ENCODE results near the gene PRUNE2.

DNA sequence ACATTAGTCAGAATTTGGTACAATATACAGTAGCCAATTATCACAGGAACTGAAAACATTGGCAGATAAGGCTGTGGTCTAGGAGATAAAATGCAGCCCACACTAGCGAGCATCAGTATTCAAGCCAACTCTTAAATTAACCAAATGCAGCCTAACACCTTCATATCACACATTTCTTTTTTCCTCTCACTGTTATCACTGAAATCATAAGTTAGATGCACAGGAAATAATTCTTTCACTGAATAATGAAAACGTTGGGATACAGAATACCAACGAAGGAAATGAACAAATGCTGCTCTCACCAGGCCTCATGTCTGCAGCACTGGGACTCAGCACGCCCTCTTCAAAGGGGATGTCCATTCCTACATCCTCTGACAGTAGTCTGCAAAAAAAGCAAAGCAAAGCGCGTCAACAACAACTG, 250.8 kb downstream of the PRUNE2 start:
- TF ChIP-seq, protein P1, sequence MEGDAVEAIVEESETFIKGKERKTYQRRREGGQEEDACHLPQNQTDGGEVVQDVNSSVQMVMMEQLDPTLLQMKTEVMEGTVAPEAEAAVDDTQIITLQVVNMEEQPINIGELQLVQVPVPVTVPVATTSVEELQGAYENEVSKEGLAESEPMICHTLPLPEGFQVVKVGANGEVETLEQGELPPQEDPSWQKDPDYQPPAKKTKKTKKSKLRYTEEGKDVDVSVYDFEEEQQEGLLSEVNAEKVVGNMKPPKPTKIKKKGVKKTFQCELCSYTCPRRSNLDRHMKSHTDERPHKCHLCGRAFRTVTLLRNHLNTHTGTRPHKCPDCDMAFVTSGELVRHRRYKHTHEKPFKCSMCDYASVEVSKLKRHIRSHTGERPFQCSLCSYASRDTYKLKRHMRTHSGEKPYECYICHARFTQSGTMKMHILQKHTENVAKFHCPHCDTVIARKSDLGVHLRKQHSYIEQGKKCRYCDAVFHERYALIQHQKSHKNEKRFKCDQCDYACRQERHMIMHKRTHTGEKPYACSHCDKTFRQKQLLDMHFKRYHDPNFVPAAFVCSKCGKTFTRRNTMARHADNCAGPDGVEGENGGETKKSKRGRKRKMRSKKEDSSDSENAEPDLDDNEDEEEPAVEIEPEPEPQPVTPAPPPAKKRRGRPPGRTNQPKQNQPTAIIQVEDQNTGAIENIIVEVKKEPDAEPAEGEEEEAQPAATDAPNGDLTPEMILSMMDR (IDR thresholded peaks at IDR 0.05): no peak
- no peak for TF ChIP-seq POLR2A (IDR thresholded peaks at IDR 0.05)

Measured in transverse colon (tissue), 3 donors.